Gastroesophageal sphincter (tissue), 4 donors: Measurements from ENCODE around the gene IQCN. TPM values are rescaled to one million over a fixed set of nuclear protein-coding genes. Genes with fewer than 3 reads are reported as not detected.

Source experiments
- ATAC-seq: fragments of 150-250 bp; one replicate; pipeline ENCODE4 v1.9.1; 2016; ENCODE audit warnings: mild to moderate bottlenecking, moderate library complexity
- H3K27ac ChIP-seq, 4 donors: fragments of 200-600 bp; sonication (generic) in 3 of 4; 1 replicate in 3 of 4; 2 replicates in 1 of 4; pipeline ENCODE4 v1.5.1; 2016 to 2019
- H3K27me3 ChIP-seq: fragments of 200-600 bp; sonication (generic); one replicate; pipeline ENCODE4 v1.5.1; 2019
- H3K36me3 ChIP-seq, 2 donors: fragments of 200-600 bp; sonication (generic); one replicate each; pipeline ENCODE4 v1.5.1; 2019; ENCODE audit warnings: control low read depth in 1 of 2
- H3K4me1 ChIP-seq, 3 donors: fragments of 200-600 bp; sonication (generic); 1 replicate in 2 of 3; 2 replicates in 1 of 3; pipeline ENCODE4 v1.5.1; 2016 to 2019; ENCODE audit warnings: control low read depth in 2 of 3
- H3K4me3 ChIP-seq, 2 donors: fragments of 200-600 bp; sonication (generic); one replicate each; pipeline ENCODE4 v1.5.1; 2019; ENCODE audit warnings: mild to moderate bottlenecking in 1 of 2, moderate library complexity in 1 of 2
- H3K9me3 ChIP-seq, 3 donors: fragments of 200-600 bp; sonication (generic); one replicate each; pipeline ENCODE4 v1.5.1; 2017 to 2019; ENCODE audit warnings: control low read depth in 2 of 3
- CTCF ChIP-seq, 4 experiments: fragments of 200-600 bp in 2 of 4; fragments of 450-650 bp in 2 of 4; sonication (generic) in 1 of 4; IDR thresholded peaks; one replicate each; pipeline ENCODE4 v1.5.1; 2017 to 2019; ENCODE audit warnings: antibody characterized with exemption in 4 of 4, mild to moderate bottlenecking in 2 of 4, moderate library complexity in 2 of 4
- EP300 ChIP-seq: sonication (generic); formaldehyde crosslinking; IDR thresholded peaks from one replicate; pipeline ENCODE4 v1.6.1; 2017; ENCODE audit warnings: antibody characterized with exemption, mild to moderate bottlenecking
- POLR2A ChIP-seq, 2 donors: fragments of 450-650 bp; IDR thresholded peaks; one replicate each; pipeline ENCODE4 v1.6.1; 2017; ENCODE audit warnings: antibody characterized with exemption in 2 of 2, mild to moderate bottlenecking in 2 of 2, moderate library complexity in 1 of 2
- POLR2AphosphoS5 ChIP-seq: sonication (generic); formaldehyde crosslinking; IDR thresholded peaks from one replicate; pipeline ENCODE4 v1.6.1; 2017; ENCODE audit warnings: antibody characterized with exemption
- WGBS, 2 donors: methylation state at CpG; one replicate each; pipeline ENCODE4 v1.1.5; 2018; ENCODE audit warnings: low coverage in 1 of 2; 5-methylcytosine and 5-hydroxymethylcytosine counted together
- total RNA-seq, 4 donors: library from RNA; depleted of rRNA; stranded (reverse); fragments of >200 nt; gene quantifications; one replicate each; pipeline ENCODE4 v1.1.0, GENCODE V29; 2016

The IQCN gene
- total RNA-seq, 4 donors from 2014 or later = 0.27 to 4.4 (median 1.3) TPM

- Histone ChIP-seq H3K36me3 (peaks cover 0 to 20% of the 10 kb centered on the region in 2 donors), H3K27me3 (no peaks in the 10 kb centered on the region), H3K9me3 (no peaks in the 10 kb centered on the region), H3K4me3 (peak within 1 kb of the TSS; percentile 69 to 99), H3K4me1 (peaks cover 5 to 51% (median 36%) of the 10 kb centered on the region in 3 donors), H3K27ac (peak within 1 kb of the TSS; percentile 100)
- peak; percentile 85 for ATAC-seq
- peak in 2 of 4 experiments; percentile 21 to 30 for TF ChIP-seq CTCF (IDR thresholded peaks at IDR 0.05)
- TF ChIP-seq EP300 = peak; percentile 50
- TF ChIP-seq POLR2AphosphoS5 = peak; percentile 98
- peak; percentile 99 to 100 for TF ChIP-seq POLR2A (IDR thresholded peaks at IDR 0.05)
- 4% methylated on average over 9 of the region's 138 CpGs; no CpG with 5 or more reads in 1 of the 2 donors for WGBS, 2 donors
Observed at GRCh38 chr19:18281082-18282020, 7.1 kb upstream of the IQCN start, which contains the start of gene JUND. Gene JUND, minus strand, starts transcription at chr19:18281622. Its CDS starts 138 bp downstream, at chr19:18281484.

DNA sequence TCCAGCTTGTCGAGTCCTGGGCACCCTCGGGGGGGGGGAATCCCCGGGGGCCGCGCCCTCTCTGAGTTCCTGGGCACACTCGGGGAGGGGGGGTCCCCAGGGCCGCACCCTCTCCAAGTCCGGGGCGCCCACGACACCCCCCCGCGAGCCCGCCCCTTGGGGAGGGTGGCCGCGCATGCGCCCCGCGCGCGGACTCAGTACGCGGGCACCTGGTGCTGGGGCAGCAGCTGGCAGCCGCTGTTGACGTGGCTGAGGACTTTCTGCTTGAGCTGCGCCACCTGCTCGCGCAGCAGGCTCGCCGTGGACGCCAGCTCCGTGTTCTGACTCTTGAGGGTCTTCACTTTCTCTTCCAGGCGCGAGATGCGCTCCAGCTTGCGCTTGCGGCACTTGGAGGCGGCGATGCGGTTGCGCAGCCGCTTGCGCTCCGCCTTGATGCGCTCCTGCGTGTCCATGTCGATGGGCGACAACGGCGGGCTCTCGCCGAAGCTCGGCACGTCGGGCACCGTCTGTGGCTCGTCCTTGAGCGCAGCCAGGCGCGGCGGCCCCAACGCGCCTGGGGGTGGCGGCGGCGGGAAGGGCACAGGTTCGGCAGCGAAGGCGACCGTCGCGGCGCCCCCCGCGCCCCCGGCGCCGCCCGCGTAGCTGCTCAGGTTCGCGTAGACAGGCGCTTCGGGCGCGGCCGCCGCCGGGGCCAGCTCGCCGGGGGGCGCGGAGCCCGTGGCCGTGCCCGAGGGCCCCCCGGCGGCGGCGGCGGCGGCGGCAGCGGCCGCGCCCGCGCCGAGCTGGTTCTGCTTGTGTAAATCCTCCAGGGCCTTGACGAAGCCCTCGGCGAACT, 6.2 kb upstream of the IQCN start:
- WGBS, 2 donors = no CpG with 5 or more reads among the region's 111 CpGs
- peaks cover 5 to 60% (median 41%) of the 10 kb centered on the region in 3 donors for H3K4me1 ChIP-seq
- peak; percentile 10 for ATAC-seq
- no peaks in the 10 kb centered on the region for H3K27me3 ChIP-seq
- peaks cover 0 to 20% of the 10 kb centered on the region in 2 donors for H3K36me3 ChIP-seq
- peak overlapping the region; percentile 69 to 99 for H3K4me3 ChIP-seq
- H3K9me3 ChIP-seq = no peaks in the 10 kb centered on the region
- H3K27ac ChIP-seq = peak overlapping the region; percentile 100
- TF ChIP-seq CTCF (IDR thresholded peaks at IDR 0.05) (peak in 1 of 4 experiments; percentile 12), POLR2A (IDR thresholded peaks at IDR 0.05) (peak; percentile 96), EP300 (no peak), POLR2AphosphoS5 (peak; percentile 98)

GRCh38 chr19:18279516-18280246, 5.4 kb upstream of the IQCN start:
- WGBS, 2 donors = 0% methylated on average over 9 to 32 of the region's 55 CpGs
- Histone ChIP-seq H3K4me3 (peak overlapping the region; percentile 69 to 99), H3K27me3 (no peaks in the 10 kb centered on the region), H3K27ac (peak overlapping the region; percentile 100), H3K36me3 (peaks cover 0 to 20% of the 10 kb centered on the region in 2 donors), H3K9me3 (no peaks in the 10 kb centered on the region), H3K4me1 (peaks cover 5 to 65% (median 49%) of the 10 kb centered on the region in 3 donors)
- TF ChIP-seq POLR2AphosphoS5 = peak; percentile 86
- peak; percentile 64 to 68 for TF ChIP-seq POLR2A (IDR thresholded peaks at IDR 0.05)
- TF ChIP-seq CTCF (IDR thresholded peaks at IDR 0.05) = peak in 3 of 4 experiments; percentile 88 to 96 (median 92)
- TF ChIP-seq EP300 = no peak
- peak; percentile 37 for ATAC-seq

- peaks cover 5 to 66% (median 53%) of the 10 kb centered on the region in 3 donors for H3K4me1 ChIP-seq
- H3K36me3 ChIP-seq = peaks cover 0 to 20% of the 10 kb centered on the region in 2 donors
- 0% methylated on average over 4 of the region's 5 CpGs; no CpG with 5 or more reads in 1 of the 2 donors for WGBS, 2 donors
- no peak for ATAC-seq
- H3K9me3 ChIP-seq = no peaks in the 10 kb centered on the region
- TF ChIP-seq POLR2A (IDR thresholded peaks at IDR 0.05) = no peak
- no peak for TF ChIP-seq CTCF (IDR thresholded peaks at IDR 0.05)
- TF ChIP-seq EP300 = no peak
- no peak for TF ChIP-seq POLR2AphosphoS5
- peak overlapping the region; percentile 69 to 99 for H3K4me3 ChIP-seq
- peak overlapping the region; percentile 100 for H3K27ac ChIP-seq
- H3K27me3 ChIP-seq = no peaks in the 10 kb centered on the region
Observed at GRCh38 chr19:18279266-18279515, 4.9 kb upstream of the IQCN start.
